ENCODE measurements around the gene EIF5B. TPM values are rescaled to one million over a fixed set of nuclear protein-coding genes. Genes with fewer than 3 reads are reported as not detected.
"Not testable (repeated sequence)": the region's sequence is repeated elsewhere in the genome, so short reads cannot be mapped to it uniquely, and the experiment has no call there.

EIF5B gene
- total RNA-seq, 1 donor = 27.1 TPM

DNA sequence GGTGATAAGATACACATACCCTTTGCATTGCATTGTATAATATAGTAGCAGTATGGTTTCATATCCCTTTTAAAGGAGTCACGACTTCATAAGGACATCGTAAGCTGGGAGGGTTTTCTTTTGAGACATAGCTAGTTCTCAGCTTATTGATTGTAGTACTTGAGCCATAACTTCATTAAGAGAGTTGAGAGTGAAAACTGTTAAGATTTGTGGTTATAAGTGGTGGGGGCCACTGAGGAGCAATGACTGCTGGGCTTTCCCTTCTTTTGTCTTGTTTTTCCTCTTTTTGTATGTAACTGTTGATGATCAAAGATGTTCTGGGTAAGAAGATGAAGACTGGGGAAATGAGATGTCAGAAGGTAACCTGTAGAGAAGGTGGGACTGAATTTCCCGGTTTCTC lies 11.0 kb downstream of the EIF5B start:
- DNase-seq (ENCODE audit: low read depth) = no peak
- H3K4me3 ChIP-seq (ENCODE audit: low read depth, low read length) = no peak overlapping the region
- TF ChIP-seq, protein P1, sequence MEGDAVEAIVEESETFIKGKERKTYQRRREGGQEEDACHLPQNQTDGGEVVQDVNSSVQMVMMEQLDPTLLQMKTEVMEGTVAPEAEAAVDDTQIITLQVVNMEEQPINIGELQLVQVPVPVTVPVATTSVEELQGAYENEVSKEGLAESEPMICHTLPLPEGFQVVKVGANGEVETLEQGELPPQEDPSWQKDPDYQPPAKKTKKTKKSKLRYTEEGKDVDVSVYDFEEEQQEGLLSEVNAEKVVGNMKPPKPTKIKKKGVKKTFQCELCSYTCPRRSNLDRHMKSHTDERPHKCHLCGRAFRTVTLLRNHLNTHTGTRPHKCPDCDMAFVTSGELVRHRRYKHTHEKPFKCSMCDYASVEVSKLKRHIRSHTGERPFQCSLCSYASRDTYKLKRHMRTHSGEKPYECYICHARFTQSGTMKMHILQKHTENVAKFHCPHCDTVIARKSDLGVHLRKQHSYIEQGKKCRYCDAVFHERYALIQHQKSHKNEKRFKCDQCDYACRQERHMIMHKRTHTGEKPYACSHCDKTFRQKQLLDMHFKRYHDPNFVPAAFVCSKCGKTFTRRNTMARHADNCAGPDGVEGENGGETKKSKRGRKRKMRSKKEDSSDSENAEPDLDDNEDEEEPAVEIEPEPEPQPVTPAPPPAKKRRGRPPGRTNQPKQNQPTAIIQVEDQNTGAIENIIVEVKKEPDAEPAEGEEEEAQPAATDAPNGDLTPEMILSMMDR (IDR thresholded peaks at IDR 0.05; ENCODE audit: insufficient read depth, low read length) = no peak

DNA sequence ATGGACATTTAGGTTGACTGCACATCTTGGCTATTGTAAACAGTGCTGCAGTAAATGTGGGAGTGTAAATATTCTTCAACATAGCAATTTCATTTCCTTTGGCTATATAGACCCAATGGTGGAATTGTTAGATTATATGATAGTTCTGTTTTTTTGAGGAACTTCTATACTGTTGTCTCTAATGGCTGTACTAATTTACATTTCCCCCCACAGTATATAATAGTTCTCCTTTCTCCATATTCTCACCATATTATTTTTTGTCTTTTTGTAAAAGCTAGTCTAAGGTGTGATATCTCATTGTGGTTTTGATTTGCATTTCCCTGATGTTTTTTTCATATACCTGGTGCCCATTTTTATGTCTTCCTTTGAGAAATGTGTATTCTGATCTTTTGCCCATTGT lies 13.0 kb downstream of the EIF5B start:
- no peak for DNase-seq (ENCODE audit: low read depth)
- no peak overlapping the region for H3K4me3 ChIP-seq (ENCODE audit: low read depth, low read length)
- TF ChIP-seq, protein P1 (IDR thresholded peaks at IDR 0.05; ENCODE audit: insufficient read depth, low read length) = no peak

DNA sequence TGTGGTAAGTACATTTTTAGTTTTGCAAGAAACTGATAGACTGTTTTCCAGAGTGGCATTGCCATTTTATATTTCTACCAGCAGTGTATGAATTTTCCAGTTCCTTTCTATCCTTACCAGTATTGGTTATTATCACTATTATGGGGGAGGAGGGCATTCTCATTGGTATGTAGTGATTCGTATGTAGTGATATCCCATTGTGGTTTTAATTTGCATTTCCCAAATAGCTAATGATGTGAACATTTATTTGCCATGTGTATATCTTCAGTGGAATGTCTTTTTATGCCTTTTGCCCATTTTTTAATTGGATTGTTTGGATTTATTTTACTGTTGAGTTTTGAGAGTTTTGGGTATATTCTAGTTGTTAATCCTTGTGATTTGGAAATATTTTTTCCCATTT lies 16.9 kb downstream of the EIF5B start:
- TF ChIP-seq, protein P1 (IDR thresholded peaks at IDR 0.05; ENCODE audit: insufficient read depth, low read length) = no peak
- no peak overlapping the region for H3K4me3 ChIP-seq (ENCODE audit: low read depth, low read length)
- peak; percentile 31 for DNase-seq (ENCODE audit: low read depth)

DNA sequence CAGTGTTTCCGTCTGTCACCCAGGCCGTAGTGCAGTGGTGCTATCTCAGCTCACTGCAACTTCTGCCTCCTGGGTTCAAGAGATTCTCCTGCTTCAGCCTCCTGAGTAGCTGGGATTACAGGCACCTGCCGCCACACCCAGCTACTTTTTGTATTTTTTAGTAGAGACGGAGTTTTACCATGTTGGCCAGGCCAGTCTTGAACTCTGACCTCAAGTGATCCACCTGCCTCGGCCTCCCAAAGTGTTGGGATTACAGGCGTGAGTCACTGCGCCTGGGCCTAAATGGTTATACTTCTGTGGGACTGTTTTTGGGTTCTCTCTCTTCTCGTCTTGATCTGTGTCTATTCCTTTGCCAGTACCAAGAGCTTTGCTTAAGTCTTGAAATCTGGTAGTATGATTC lies 17.6 kb downstream of the EIF5B start:
- DNase-seq (ENCODE audit: low read depth) = not testable (repeated sequence)

DNA sequence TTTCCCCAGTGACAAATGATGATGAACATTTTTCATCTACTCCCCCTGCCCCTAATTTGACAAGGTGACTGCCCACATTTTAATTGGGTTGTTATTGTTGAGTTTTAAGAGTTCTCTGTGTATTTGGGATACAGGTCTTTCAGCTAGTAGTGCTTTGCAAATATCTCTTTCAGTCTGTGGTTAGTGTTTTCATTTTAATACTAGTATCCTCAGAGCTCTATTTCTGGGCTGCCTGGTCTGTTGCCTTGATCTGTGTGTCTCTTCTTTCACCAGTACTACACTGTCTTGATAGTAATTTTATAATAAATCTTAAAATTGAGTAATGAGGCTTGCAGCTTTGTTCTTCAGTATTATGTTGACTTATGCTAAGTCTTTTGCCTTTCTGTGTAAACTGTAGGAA lies 19.7 kb downstream of the EIF5B start:
- TF ChIP-seq, protein P1 (IDR thresholded peaks at IDR 0.05; ENCODE audit: insufficient read depth, low read length) = no peak
- DNase-seq (ENCODE audit: low read depth) = no peak
- H3K4me3 ChIP-seq (ENCODE audit: low read depth, low read length) = no peak overlapping the region

More for the DNA sequence above, 17.6 kb downstream of the EIF5B start:
- not testable (repeated sequence) for H3K4me3 ChIP-seq (ENCODE audit: low read depth, low read length)

DNA sequence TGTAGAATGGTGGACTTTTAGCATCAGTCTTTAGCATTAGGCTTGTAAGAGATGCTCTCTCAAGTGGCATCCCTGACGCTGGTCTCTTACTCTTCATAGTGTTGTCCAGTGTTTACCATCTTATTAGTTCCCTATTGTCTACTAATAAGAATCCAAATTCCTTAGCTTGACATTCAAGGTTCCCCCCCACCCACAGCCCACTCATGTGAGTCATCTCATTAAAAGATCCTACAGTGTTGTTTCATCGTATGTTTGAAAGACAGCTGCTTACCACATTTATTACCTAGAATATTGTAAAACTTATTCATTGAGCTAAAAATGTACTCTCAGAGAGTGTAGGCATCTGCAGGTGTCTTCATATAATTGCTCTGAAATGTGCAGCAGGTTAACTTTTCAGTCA lies 28.5 kb downstream of the EIF5B start:
- TF ChIP-seq, protein P1 (IDR thresholded peaks at IDR 0.05; ENCODE audit: insufficient read depth, low read length) = no peak
- no peak overlapping the region for H3K4me3 ChIP-seq (ENCODE audit: low read depth, low read length)
- no peak for DNase-seq (ENCODE audit: low read depth)

DNA sequence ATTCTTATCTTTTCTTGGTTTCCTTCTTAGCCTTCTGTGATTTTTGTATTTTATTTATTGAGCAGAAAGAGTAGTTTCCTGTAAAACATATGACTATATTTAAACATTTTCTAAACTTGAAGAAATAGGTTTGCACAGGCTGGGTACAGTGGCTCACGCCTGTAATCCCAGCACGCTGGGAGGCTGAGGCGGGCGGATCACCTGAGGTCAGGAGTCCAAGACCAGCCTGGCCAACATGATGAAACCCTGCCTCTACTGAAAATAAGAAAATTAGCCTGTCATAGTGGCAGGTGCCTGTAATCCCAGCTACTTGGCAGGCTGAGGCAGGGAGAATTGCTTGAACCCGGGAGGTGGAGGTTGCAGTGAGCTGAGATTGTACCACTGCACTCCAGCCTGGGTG lies 31.7 kb downstream of the EIF5B start:
- not testable (repeated sequence) for DNase-seq (ENCODE audit: low read depth); H3K4me3 ChIP-seq (ENCODE audit: low read depth, low read length)

DNA sequence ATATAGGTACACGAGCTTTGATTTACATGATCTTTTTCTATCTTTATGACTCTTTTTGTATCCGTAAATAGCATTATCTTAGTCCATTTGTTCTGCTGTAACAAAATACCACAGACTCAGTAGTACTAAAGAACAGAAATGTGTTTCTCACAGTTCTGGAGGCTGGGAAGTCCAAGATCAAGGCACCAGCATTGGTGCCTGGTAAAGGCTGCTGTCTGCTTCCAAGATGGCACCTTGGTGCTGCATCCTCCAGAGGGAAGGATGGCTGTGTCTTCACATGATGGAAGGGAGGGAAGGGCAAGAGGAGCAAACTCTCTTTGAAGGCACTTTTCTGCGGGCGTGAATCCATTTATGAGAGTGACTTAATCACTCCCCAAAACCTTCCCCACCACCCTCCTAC lies 36.0 kb downstream of the EIF5B start:
- DNase-seq (ENCODE audit: low read depth) = no peak
- TF ChIP-seq, protein P1 (IDR thresholded peaks at IDR 0.05; ENCODE audit: insufficient read depth, low read length) = no peak
- no peak overlapping the region for H3K4me3 ChIP-seq (ENCODE audit: low read depth, low read length)

Measured in fibroblast of the aortic adventitia (primary cell).